Hematopoietic multipotent progenitor cell treated with erythropoietin and hydrocortisone succinate and interleukin-3 and kit ligand, for 17 days (in vitro differentiated cells): ENCODE results near the gene TPRKB.
"Not testable (repeated sequence)": the region's sequence is repeated elsewhere in the genome, so short reads cannot be mapped to it uniquely, and the experiment has no call there.

Source experiments
- DNase-seq: peaks from one replicate; pipeline ENCODE4 v3.0.0-alpha.2; 2015; ENCODE audit warnings: low spot score

TPRKB gene

GRCh38 chr2:73739101-73739500 is 2.0 kb upstream of the TPRKB start:
- DNase-seq, result no peak

- DNase-seq, result no peak
Measured at GRCh38 chr2:73736378-73736777, 767 bp downstream of the TPRKB start.

GRCh38 chr2:73730810-73731209 is 6.3 kb downstream of the TPRKB start:
- DNase-seq, result no peak

- no peak for DNase-seq
Measured at GRCh38 chr2:73728711-73729110, 8.4 kb downstream of the TPRKB start.

GRCh38 chr2:73728043-73728442 is 9.1 kb downstream of the TPRKB start:
- no peak for DNase-seq

GRCh38 chr2:73726657-73727056 is 10.5 kb downstream of the TPRKB start:
- DNase-seq, result not testable (repeated sequence)

- DNase-seq, result no peak
Measured at GRCh38 chr2:73718851-73719621, 18.1 kb downstream of the TPRKB start.

GRCh38 chr2:73718421-73718820 is 18.7 kb downstream of the TPRKB start:
- DNase-seq, result no peak

- not testable (repeated sequence) for DNase-seq
Measured at GRCh38 chr2:73717695-73718094, 19.4 kb downstream of the TPRKB start.

- no peak for DNase-seq
Measured at GRCh38 chr2:73717251-73717606, 19.9 kb downstream of the TPRKB start.

- DNase-seq, result no peak
Measured at GRCh38 chr2:73716543-73717250, 20.4 kb downstream of the TPRKB start.

GRCh38 chr2:73714091-73714490 is 23.1 kb downstream of the TPRKB start:
- DNase-seq, result no peak

- DNase-seq, result no peak
Measured at GRCh38 chr2:73708527-73708926, 28.6 kb downstream of the TPRKB start.

- no peak for DNase-seq
Measured at GRCh38 chr2:73707636-73708035, 29.5 kb downstream of the TPRKB start.

- no peak for DNase-seq
Measured at GRCh38 chr2:73707058-73707457, 30.1 kb downstream of the TPRKB start.

- DNase-seq, result no peak
Measured at GRCh38 chr2:73705091-73705490, 32.1 kb downstream of the TPRKB start.

- DNase-seq, result no peak
Measured at GRCh38 chr2:73704285-73704684, 32.9 kb downstream of the TPRKB start.

- DNase-seq, result no peak
Measured at GRCh38 chr2:73703675-73704074, 33.5 kb downstream of the TPRKB start.

GRCh38 chr2:73702852-73703493 is 34.2 kb downstream of the TPRKB start:
- DNase-seq, result not testable (repeated sequence)

GRCh38 chr2:73701968-73702665 is 35.0 kb downstream of the TPRKB start:
- DNase-seq, result no peak

- not testable (repeated sequence) for DNase-seq
Measured at GRCh38 chr2:73701448-73701765, 35.7 kb downstream of the TPRKB start.

GRCh38 chr2:73700661-73701447 is 36.3 kb downstream of the TPRKB start:
- no peak for DNase-seq
